Stimulated activated CD8-positive, alpha-beta memory T cell treated with anti-CD3 and anti-CD28 coated beads, Interleukin-15, amount 100 ng/mL, for 4 hours (primary cell): ENCODE measurements around the gene C1orf198.

Experiments used
- DNase-seq, 2 donors: peaks; one replicate each; pipeline ENCODE4 v3.0.0-alpha.2; 2020; ENCODE audit warnings: low read depth in 2 of 2

Gene C1orf198

GRCh38 chr1:230867903-230868735, at the start of gene C1orf198:
Gene C1orf198 (minus strand): TSS chr1:230868521. CDS start chr1:230868512, 9 bp downstream.
- peak; percentile 27 to 58 for DNase-seq

- peak; percentile 13 to 54 for DNase-seq
Measured at GRCh38 chr1:230917284-230918135, 49.2 kb upstream of the C1orf198 start.

- DNase-seq = no peak
Measured at GRCh38 chr1:230916587-230917283, 48.4 kb upstream of the C1orf198 start.

- DNase-seq = no peak
Measured at GRCh38 chr1:230915078-230915477, 46.8 kb upstream of the C1orf198 start.

GRCh38 chr1:230913496-230913895, 45.2 kb upstream of the C1orf198 start:
- no peak for DNase-seq

GRCh38 chr1:230910755-230911117, 42.4 kb upstream of the C1orf198 start:
- no peak for DNase-seq

GRCh38 chr1:230909974-230910754, 41.8 kb upstream of the C1orf198 start:
- no peak for DNase-seq

- no peak for DNase-seq
Measured at GRCh38 chr1:230907472-230908205, 39.3 kb upstream of the C1orf198 start.

- DNase-seq = no peak
Measured at GRCh38 chr1:230906226-230906625, 37.9 kb upstream of the C1orf198 start.

- no peak for DNase-seq
Measured at GRCh38 chr1:230905733-230906132, 37.4 kb upstream of the C1orf198 start.

- no peak for DNase-seq
Measured at GRCh38 chr1:230902349-230902923, 34.1 kb upstream of the C1orf198 start.

GRCh38 chr1:230901671-230902070, 33.4 kb upstream of the C1orf198 start:
- DNase-seq = no peak

GRCh38 chr1:230900984-230901383, 32.7 kb upstream of the C1orf198 start:
- DNase-seq = no peak

GRCh38 chr1:230899841-230900251, 31.5 kb upstream of the C1orf198 start:
- DNase-seq = no peak

- no peak for DNase-seq
Measured at GRCh38 chr1:230898748-230899147, 30.4 kb upstream of the C1orf198 start.

GRCh38 chr1:230898144-230898543, 29.8 kb upstream of the C1orf198 start:
- no peak for DNase-seq

GRCh38 chr1:230896779-230897178, 28.5 kb upstream of the C1orf198 start:
- no peak for DNase-seq

GRCh38 chr1:230895452-230895851, 27.1 kb upstream of the C1orf198 start:
- DNase-seq = no peak

GRCh38 chr1:230894664-230895063, 26.3 kb upstream of the C1orf198 start:
- DNase-seq = no peak

GRCh38 chr1:230894032-230894431, 25.7 kb upstream of the C1orf198 start:
- DNase-seq = no peak
